GM12878 (cell line): ENCODE data around the gene FNDC8. TPM values are rescaled to one million over a fixed set of nuclear protein-coding genes. Genes with fewer than 3 reads are reported as not detected.

Experiments used
- CHD1 ChIP-seq: IDR thresholded peaks from 2 replicates; pipeline ENCODE4 v1.6.1; 2012; ENCODE audit warnings: low read depth, low read length, improper control_type of control experiment
- ELK1 ChIP-seq: IDR thresholded peaks from 2 replicates; pipeline ENCODE4 v1.6.1; 2012; ENCODE audit warnings: low read depth, low read length, improper control_type of control experiment
- EZH2 ChIP-seq: IDR thresholded peaks from 2 replicates; pipeline ENCODE4 v1.6.1; 2012; ENCODE audit warnings: low read depth, mild to moderate bottlenecking, control low read depth, inconsistent platforms, low read length, borderline replicate concordance; ENCODE audit not compliant: control insufficient read depth
- IKZF2 ChIP-seq, 2 experiments: fragments of 450-650 bp; IDR thresholded peaks; 2 replicates each; pipeline ENCODE4 v1.6.1; 2017; ENCODE audit warnings: mild to moderate bottlenecking in 2 of 2, moderate library complexity in 2 of 2
- SREBF1 ChIP-seq: IDR thresholded peaks from 2 replicates; pipeline ENCODE4 v1.6.1; 2012; ENCODE audit warnings: mild to moderate bottlenecking, low read length
- ZNF592 ChIP-seq: fragments of 450-650 bp; IDR thresholded peaks from 2 replicates; pipeline ENCODE4 v1.6.1; 2017; ENCODE audit warnings: mild to moderate bottlenecking, moderate library complexity
- polyA plus RNA-seq, 11 experiments: library from polyadenylated mRNA; depleted of rRNA in 4 of 11; unstranded in 6 of 11; stranded (reverse) in 5 of 11; fragments of >200 nt; fragmentation: Nextera tagmentation in 4 of 11; fragmentation: Illumina TruSeq in 1 of 11; extraction: Ambion mirVana in 4 of 11; extraction: Trizol in 1 of 11; gene quantifications; 1 replicate in 1 of 11; 2 replicates in 10 of 11; pipeline versions ENCODE4 v1.2.1 to v1.2.3, GENCODE V29; 2011 to 2016; ENCODE audit warnings: inconsistent platforms in 2 of 11, missing spikeins in 2 of 11, low read depth in 1 of 11
- total RNA-seq, 4 experiments: library from RNA; depleted of rRNA in 3 of 4; stranded (reverse); fragments of >200 nt in 3 of 4; fragmentation: Illumina TruSeq in 1 of 4; extraction: Trizol in 1 of 4; gene quantifications; 2 replicates each; pipeline versions ENCODE4 v1.2.1 to v1.2.3, GENCODE V29; 2013 to 2021

The FNDC8 gene
- total and polyA plus RNA-seq, 10 of the 15 experiments (the other 5 are each of a cell fraction or from before 2014, with no cell fraction given) = 0.06 to 0.15 (median 0.11) TPM; not detected in 7

DNA sequence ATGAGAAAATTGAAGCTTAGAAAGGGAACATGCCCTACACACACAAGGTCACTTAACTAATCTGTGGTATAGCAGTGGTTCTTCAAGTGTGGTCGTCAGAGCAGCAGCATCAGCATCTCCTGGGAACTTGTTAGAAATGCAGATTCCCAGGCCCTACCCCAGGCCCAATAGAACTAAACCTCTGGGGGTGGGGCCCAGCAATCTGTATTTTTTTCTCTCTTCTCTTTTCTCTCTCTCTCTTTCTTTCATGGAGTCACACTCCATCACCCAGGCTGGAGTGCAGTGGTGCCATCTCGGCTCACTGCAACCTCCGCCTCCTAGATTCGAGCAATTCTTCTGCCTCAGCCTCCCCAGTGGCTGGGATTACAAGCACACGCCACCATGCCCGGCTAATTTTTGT is 16.8 kb downstream of the FNDC8 start (continued):
- TF ChIP-seq ZNF592 (no peak), IKZF2 (IDR thresholded peaks at IDR 0.05) (no peak), CHD1 (no peak), SREBF1 (no peak), ELK1 (no peak), EZH2 (no peak)
